ENCODE data around the gene TTLL5. TPM values are rescaled to one million over a fixed set of nuclear protein-coding genes. Genes with fewer than 3 reads are reported as not detected.
A peak's percentile ranks its signal among the peaks of the same experiment; 100 is the strongest.

The TTLL5 gene
- total RNA-seq, 1 experiment from 2014 or later = 34.7 TPM

GRCh38 chr14:75631453-75631831, 29.6 kb upstream of the TTLL5 start:
- BruUV-seq (replicated peaks) = no TSS peak

GRCh38 chr14:75634848-75635247, 26.2 kb upstream of the TTLL5 start:
- Histone ChIP-seq H3F3A (ENCODE audit: low read length, unreplicated experiment) (no peaks in the 10 kb centered on the region), H3K4me1 (ENCODE audit: insufficient read depth, low read length) (peaks cover 20% of the 10 kb centered on the region), H2AFZ (ENCODE audit: low read length) (no peak overlapping the region), H3K27me3 (ENCODE audit: low read length) (no peaks in the 10 kb centered on the region), H3K9me2 (replicated peaks; ENCODE audit: low read length) (no peaks in the 10 kb centered on the region), H3K4me3 (ENCODE audit: low read length) (no peak overlapping the region), H4K20me1 (ENCODE audit: low read length) (no peaks in the 10 kb centered on the region), H3K79me2 (ENCODE audit: low read length) (no peaks in the 10 kb centered on the region), H3K9ac (ENCODE audit: low read length) (no peak overlapping the region), H3K9me3 (ENCODE audit: low read length) (no peaks in the 10 kb centered on the region), H3K27ac (ENCODE audit: low read length) (peak overlapping the region; percentile 60), H3K4me2 (ENCODE audit: low read length) (peak overlapping the region; percentile 58), H3K36me3 (ENCODE audit: low read depth, low read length) (no peaks in the 10 kb centered on the region)
- ChIA-PET CTCF (no interaction called here), POLR2A (ENCODE audit: unreplicated experiment) (interaction anchor here (0.7 kb wide), 1 partner anchor 24 kb away, joined by 3 read pairs; no protein-coding TSS in a partner anchor)
- no TSS peak for BruUV-seq (replicated peaks)
- ATAC-seq = peak; percentile 86
- intact Hi-C loops (cut with micrococcal nuclease) = no loop called here
- TF ChIP-seq CTCF (conservative IDR thresholded peaks at IDR 0.05; ENCODE audit: low read depth, low read length) (no peak), EZH2phosphoT487 (IDR thresholded peaks at IDR 0.05; ENCODE audit: borderline replicate concordance, low read length) (no peak), EZH2 (IDR thresholded peaks at IDR 0.05; ENCODE audit: low read length, unreplicated experiment) (no peak)
- DNase-seq = peak; percentile 88

More at GRCh38 chr14:75631453-75631831, 29.6 kb upstream of the TTLL5 start:
- TF ChIP-seq EZH2phosphoT487 (IDR thresholded peaks at IDR 0.05; ENCODE audit: borderline replicate concordance, low read length) = no peak
- TF ChIP-seq CTCF (conservative IDR thresholded peaks at IDR 0.05; ENCODE audit: low read depth, low read length) = no peak
- no peak for TF ChIP-seq EZH2 (IDR thresholded peaks at IDR 0.05; ENCODE audit: low read length, unreplicated experiment)
- Histone ChIP-seq H3K4me1 (ENCODE audit: insufficient read depth, low read length) (peaks cover 20% of the 10 kb centered on the region), H3K27ac (ENCODE audit: low read length) (no peak overlapping the region), H3K4me2 (ENCODE audit: low read length) (no peak overlapping the region), H4K20me1 (ENCODE audit: low read length) (no peaks in the 10 kb centered on the region), H3K9me3 (ENCODE audit: low read length) (no peaks in the 10 kb centered on the region), H3F3A (ENCODE audit: low read length, unreplicated experiment) (no peaks in the 10 kb centered on the region), H3K36me3 (ENCODE audit: low read depth, low read length) (no peaks in the 10 kb centered on the region), H3K4me3 (ENCODE audit: low read length) (no peak overlapping the region), H3K9ac (ENCODE audit: low read length) (no peak overlapping the region), H2AFZ (ENCODE audit: low read length) (no peak overlapping the region), H3K27me3 (ENCODE audit: low read length) (no peaks in the 10 kb centered on the region), H3K9me2 (replicated peaks; ENCODE audit: low read length) (no peaks in the 10 kb centered on the region), H3K79me2 (ENCODE audit: low read length) (no peaks in the 10 kb centered on the region)
- DNase-seq (no peak), ATAC-seq (no peak)
- intact Hi-C loops (cut with micrococcal nuclease) = no loop called here
- POLR2A ChIA-PET (ENCODE audit: unreplicated experiment) = no interaction called here
- CTCF ChIA-PET = no interaction called here

- TF ChIP-seq EZH2phosphoT487 (IDR thresholded peaks at IDR 0.05; ENCODE audit: borderline replicate concordance, low read length) (no peak), EZH2 (IDR thresholded peaks at IDR 0.05; ENCODE audit: low read length, unreplicated experiment) (no peak), CTCF (conservative IDR thresholded peaks at IDR 0.05; ENCODE audit: low read depth, low read length) (no peak)
- H3K27ac ChIP-seq (ENCODE audit: low read length) = no peak overlapping the region
- intact Hi-C loops (cut with micrococcal nuclease) = no loop called here
- DNase-seq (no peak), ATAC-seq (no peak)
- no peaks in the 10 kb centered on the region for H3F3A ChIP-seq (ENCODE audit: low read length, unreplicated experiment)
- BruUV-seq (replicated peaks) = no TSS peak
- H3K79me2 ChIP-seq (ENCODE audit: low read length) = no peaks in the 10 kb centered on the region
- H3K4me2 ChIP-seq (ENCODE audit: low read length) = no peak overlapping the region
- ChIA-PET POLR2A (ENCODE audit: unreplicated experiment) (no interaction called here), CTCF (no interaction called here)
- no peak overlapping the region for H3K9ac ChIP-seq (ENCODE audit: low read length)
- no peaks in the 10 kb centered on the region for H3K36me3 ChIP-seq (ENCODE audit: low read depth, low read length)
- H3K27me3 ChIP-seq (ENCODE audit: low read length) = no peaks in the 10 kb centered on the region
- no peaks in the 10 kb centered on the region for H4K20me1 ChIP-seq (ENCODE audit: low read length)
- no peak overlapping the region for H2AFZ ChIP-seq (ENCODE audit: low read length)
- H3K4me3 ChIP-seq (ENCODE audit: low read length) = no peak overlapping the region
- no peaks in the 10 kb centered on the region for H3K9me2 ChIP-seq (replicated peaks; ENCODE audit: low read length)
- H3K9me3 ChIP-seq (ENCODE audit: low read length) = no peaks in the 10 kb centered on the region
- H3K4me1 ChIP-seq (ENCODE audit: insufficient read depth, low read length) = peaks cover 20% of the 10 kb centered on the region
Observed at GRCh38 chr14:75636100-75636692, 24.9 kb upstream of the TTLL5 start.

Data from PC-3 (cell line).